GM12874 (cell line): ENCODE measurements around the gene BTK.

Experiments used
- TF ChIP-seq, protein P1 (sequence below): IDR thresholded peaks from 2 replicates; pipeline ENCODE4 v1.5.1; 2011; ENCODE audit warnings: low read depth, mild to moderate bottlenecking, control low read depth, low read length, moderate library complexity; ENCODE audit not compliant: insufficient read depth

Gene BTK

DNA sequence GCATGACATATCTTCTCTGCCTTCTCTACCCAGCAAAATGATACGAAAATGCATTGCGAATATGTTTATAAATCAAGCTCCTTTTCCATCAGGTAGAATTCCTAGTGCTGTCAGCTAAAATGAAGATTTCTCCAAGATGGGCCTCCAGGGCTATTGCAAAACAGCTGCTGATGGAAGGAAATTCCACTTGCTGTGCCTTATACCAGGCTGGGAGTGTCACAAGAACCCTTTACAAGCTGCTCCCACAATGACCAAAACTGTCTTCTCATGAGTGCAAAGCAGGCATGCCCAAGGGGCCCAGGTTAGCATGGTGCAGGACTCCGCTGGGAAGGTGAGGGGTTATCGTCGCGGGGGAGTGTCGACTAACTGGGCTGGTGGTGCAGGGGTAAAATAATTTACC lies 30.7 kb upstream of the BTK start:
- TF ChIP-seq, protein P1, sequence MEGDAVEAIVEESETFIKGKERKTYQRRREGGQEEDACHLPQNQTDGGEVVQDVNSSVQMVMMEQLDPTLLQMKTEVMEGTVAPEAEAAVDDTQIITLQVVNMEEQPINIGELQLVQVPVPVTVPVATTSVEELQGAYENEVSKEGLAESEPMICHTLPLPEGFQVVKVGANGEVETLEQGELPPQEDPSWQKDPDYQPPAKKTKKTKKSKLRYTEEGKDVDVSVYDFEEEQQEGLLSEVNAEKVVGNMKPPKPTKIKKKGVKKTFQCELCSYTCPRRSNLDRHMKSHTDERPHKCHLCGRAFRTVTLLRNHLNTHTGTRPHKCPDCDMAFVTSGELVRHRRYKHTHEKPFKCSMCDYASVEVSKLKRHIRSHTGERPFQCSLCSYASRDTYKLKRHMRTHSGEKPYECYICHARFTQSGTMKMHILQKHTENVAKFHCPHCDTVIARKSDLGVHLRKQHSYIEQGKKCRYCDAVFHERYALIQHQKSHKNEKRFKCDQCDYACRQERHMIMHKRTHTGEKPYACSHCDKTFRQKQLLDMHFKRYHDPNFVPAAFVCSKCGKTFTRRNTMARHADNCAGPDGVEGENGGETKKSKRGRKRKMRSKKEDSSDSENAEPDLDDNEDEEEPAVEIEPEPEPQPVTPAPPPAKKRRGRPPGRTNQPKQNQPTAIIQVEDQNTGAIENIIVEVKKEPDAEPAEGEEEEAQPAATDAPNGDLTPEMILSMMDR, result no peak

DNA sequence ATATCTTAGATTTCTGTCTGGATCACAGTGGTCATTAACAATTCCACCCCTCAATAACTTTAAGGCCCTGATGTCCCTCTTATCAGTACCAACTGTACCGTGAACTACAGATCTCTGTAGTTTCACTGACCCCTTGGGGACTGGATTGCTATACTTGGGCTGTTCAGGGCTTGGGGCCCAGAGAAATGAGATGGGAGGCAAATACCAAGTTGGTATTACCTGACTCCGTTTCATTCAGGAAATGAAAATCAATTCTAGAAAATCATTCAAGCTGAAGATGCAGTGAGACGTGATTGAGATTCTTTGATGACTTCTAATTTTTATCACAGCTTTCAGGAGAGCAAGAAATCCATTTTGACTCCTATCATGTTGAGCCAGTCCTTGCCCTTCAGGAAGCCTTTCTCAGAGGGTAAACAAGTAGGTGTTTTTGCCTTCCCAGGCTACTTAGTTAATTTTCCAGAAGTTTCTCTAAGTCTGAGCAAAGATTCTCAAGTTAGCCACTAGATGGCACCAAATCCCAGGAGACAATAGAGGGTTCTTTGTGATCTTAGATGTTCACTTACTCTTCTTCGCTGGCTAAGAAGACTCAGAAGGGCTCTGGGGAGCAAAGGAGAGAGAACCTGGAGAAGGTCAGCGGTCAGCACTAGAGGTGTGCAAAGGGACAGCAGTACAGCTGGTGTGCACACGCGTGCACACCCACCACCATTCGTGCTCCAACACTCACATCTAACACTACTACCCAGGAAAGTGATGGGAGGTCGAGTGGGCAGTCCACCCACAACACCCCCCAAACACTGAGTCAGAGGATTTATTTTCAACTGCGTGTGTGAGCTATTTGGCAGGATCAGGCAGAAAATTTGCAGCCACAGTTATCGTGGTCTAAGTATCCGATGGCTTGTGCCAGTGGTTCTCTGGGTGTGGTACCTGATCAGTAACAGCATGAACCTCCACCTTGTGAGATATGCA lies 29.5 kb upstream of the BTK start:
- TF ChIP-seq, protein P1, result peak; percentile 48

DNA sequence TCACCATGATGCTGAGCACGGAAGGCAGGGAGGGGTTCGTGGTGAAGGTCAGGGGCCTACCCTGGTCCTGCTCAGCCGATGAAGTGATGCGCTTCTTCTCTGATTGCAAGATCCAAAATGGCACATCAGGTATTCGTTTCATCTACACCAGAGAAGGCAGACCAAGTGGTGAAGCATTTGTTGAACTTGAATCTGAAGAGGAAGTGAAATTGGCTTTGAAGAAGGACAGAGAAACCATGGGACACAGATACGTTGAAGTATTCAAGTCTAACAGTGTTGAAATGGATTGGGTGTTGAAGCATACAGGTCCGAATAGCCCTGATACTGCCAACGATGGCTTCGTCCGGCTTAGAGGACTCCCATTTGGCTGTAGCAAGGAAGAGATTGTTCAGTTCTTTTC lies 26.0 kb upstream of the BTK start:
- TF ChIP-seq, protein P1, result no peak

DNA sequence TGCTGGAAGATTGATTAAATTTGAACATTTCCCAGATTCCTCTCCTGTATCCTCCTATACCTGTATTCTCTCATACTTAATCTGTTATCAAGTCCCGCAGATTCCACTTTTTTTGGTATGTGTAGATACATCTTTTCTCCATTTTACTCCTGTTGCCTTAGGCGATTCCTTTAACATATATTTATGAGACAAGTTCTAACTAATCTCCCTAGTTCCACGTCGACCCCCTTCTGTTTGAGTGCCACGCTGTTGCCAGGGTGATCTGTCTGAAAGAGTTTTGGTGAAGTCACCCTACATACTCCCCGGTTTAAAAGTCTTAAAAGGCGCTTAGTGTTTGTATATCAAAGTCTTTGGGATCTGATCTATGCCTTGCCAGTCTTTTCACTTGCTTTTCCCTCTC lies 24.5 kb upstream of the BTK start:
- TF ChIP-seq, protein P1, result no peak

DNA sequence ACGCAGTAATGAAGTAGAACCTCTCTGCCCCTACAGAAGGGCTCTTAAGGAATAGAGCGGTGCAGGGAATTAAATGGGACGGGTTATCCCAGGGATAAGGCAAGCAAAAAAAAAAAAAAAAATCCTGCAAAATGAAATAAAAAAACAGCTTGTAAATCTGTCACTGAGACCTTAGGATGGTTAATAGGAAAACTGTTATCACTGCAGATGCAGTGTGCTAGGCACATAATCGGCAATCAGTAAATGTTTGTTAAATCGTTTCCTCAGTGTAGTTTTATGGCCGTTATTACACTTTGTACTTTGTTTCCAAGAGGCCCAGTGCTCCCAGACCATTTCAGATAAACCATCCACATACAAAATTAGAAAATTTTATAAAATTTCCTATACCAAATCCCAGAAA lies 23.1 kb upstream of the BTK start:
- TF ChIP-seq, protein P1, result no peak

DNA sequence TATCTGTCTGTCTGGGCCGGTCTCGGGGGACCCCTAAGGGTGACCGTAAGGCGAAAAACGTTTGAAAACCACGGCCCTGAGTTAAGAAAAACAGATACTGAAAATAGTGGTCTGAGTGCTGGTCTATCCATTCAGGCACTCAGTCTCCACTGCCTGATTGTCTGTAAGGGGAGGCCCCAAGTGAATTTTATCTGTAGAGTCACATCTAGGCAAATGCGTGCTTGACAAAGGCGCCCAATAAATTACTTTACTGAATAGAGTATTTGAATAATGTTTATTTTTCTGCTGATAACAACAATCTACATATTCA lies 22.5 kb upstream of the BTK start:
- TF ChIP-seq, protein P1, result no peak

DNA sequence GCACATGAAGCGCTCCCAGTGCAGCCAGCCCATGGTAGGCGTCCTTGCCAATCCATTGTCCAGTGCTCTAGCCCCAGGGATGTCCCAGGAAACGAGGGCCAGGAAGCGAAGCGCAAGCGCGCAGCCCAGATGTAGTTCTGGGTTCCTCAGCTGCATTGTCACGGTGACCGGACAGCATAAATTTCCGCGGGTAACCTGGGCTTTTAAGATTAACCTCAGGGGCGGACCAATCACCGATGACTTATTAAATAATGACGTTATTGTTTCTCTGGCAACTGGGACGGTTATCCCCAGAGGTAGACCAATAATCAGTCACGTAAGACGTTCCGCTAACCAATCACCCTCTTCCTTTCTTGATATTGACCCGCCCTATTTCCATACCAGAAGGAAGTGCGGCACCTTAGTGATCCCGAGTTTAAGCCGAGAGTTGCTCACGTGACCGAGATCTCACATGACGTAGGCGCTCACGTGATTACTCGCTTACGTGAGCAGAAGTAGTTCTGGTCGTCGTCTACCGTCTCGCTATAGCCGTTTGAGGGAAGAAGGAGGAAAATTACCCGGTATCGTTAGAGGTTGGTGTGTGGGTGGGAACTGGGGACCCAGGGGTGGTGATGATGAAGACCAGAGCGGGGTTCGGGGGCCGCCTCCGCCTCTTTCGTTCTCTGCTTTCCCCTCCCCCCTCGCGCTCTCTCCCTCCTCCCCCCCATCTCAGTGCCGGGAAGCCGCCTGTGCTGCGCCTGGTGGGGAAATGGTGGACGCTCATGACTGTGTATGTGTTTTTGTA lies 21.9 kb upstream of the BTK start, which contains the start of the genes GLA and HNRNPH2:
Gene GLA (minus strand): TSS at position 178 of the 784 bp plus-strand sequence. CDS start 22 bp downstream, at position 156.
Gene HNRNPH2 (plus strand): TSS at position 475 of the 784 bp plus-strand sequence. CDS start 3,767 bp downstream, outside the sequence.
- TF ChIP-seq, protein P1, result no peak
